NB4 (cell line): ENCODE measurements around the gene ABHD16B.

Experiments
- POLR2A ChIP-seq: IDR thresholded peaks from 2 replicates; pipeline ENCODE4 v1.6.1; 2011; ENCODE audit warnings: mild to moderate bottlenecking; ENCODE audit not compliant: insufficient read length; ENCODE audit errors: extremely low read depth
- TF ChIP-seq, protein P1 (sequence below): IDR thresholded peaks from one replicate; pipeline ENCODE4 v1.5.1; 2012; ENCODE audit warnings: low read depth, low read length
- TF ChIP-seq, protein P2 (sequence below): IDR thresholded peaks from 2 replicates; pipeline ENCODE4 v1.6.1; 2011; ENCODE audit warnings: low read depth, low read length

DNA sequence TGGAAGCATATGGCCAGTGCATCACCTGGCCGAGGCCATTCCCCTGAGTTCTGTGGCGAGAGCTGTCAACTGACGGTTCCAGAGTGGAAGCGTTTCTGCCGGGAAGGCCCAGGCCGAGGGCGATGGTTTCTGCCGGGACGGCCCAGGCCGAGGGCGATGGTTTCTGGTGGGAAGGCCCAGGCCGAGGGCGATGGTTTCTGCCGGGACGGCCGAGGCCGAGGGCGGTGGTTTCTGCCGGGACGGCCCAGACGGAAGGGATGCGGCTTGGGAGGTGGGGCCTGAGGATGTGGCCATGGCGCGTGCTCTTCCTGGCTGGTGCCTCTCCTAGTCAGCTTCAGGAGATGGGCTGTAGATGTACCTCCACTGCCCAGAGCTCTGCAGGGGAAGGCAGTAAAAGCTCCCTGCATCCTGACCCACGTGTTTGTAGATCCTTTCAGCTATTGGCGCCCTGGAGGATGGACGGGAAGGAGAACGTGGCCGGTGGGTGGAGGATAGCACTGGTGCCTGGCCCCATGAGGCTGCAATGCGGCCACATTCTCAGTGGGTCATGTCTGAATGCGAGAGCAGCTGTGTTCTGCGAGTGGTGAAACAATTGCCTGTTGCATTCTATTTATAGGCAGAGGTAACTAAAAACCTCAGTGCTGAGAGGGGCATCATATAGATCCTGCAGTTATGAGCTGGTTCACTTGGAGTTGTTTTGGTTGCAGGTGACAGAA lies 16.6 kb downstream of the ABHD16B start:
- TF ChIP-seq, protein P1, sequence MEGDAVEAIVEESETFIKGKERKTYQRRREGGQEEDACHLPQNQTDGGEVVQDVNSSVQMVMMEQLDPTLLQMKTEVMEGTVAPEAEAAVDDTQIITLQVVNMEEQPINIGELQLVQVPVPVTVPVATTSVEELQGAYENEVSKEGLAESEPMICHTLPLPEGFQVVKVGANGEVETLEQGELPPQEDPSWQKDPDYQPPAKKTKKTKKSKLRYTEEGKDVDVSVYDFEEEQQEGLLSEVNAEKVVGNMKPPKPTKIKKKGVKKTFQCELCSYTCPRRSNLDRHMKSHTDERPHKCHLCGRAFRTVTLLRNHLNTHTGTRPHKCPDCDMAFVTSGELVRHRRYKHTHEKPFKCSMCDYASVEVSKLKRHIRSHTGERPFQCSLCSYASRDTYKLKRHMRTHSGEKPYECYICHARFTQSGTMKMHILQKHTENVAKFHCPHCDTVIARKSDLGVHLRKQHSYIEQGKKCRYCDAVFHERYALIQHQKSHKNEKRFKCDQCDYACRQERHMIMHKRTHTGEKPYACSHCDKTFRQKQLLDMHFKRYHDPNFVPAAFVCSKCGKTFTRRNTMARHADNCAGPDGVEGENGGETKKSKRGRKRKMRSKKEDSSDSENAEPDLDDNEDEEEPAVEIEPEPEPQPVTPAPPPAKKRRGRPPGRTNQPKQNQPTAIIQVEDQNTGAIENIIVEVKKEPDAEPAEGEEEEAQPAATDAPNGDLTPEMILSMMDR, result no peak
- no peak for TF ChIP-seq POLR2A
- TF ChIP-seq, protein P2, sequence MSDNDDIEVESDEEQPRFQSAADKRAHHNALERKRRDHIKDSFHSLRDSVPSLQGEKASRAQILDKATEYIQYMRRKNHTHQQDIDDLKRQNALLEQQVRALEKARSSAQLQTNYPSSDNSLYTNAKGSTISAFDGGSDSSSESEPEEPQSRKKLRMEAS, result no peak
